ENCODE data around the gene ATP1A4. TPM values are rescaled to one million over a fixed set of nuclear protein-coding genes. Genes with fewer than 3 reads are reported as not detected.

ATP1A4 gene
- total and polyA plus RNA-seq, 9 of the 15 experiments (the other 6 are each of a cell fraction or from before 2014, with no cell fraction given), result 0.07 TPM; not detected in 8

GRCh38 chr1:160177667-160178066 is 26.3 kb downstream of the ATP1A4 start:
- CTCF ChIA-PET (ENCODE audit: low intra/inter-chr PET ratio), result no interaction called here
- Histone ChIP-seq H3K4me3 (no peak overlapping the region), H3K36me3 (ENCODE audit: control insufficient read depth, insufficient read depth, low read length) (no peaks in the 10 kb centered on the region), H3K4me2 (ENCODE audit: insufficient read depth, low read length) (no peak overlapping the region), H4K20me1 (replicated peaks; ENCODE audit: control insufficient read depth, insufficient read depth, low read length) (no peaks in the 10 kb centered on the region), H3K27me3 (ENCODE audit: control insufficient read depth in 2 of 2, insufficient read depth in 2 of 2, low read length in 2 of 2) (peaks cover 46 to 62% of the 10 kb centered on the region in 2 experiments), H3K9ac (ENCODE audit: insufficient read depth in 1 of 2, low read depth in 2 of 2, low read length in 2 of 2) (no peak overlapping the region), H2AFZ (ENCODE audit: low read depth, low read length) (no peak overlapping the region), H3K9me3 (replicated peaks; ENCODE audit: control insufficient read depth, insufficient read depth, low read depth, low read length) (no peaks in the 10 kb centered on the region), H3K4me1 (replicated peaks in 1 of 2; ENCODE audit: control insufficient read depth in 2 of 2, insufficient read depth in 2 of 2, low read length in 2 of 2) (no peaks in the 10 kb centered on the region), H3K79me2 (ENCODE audit: control insufficient read depth, insufficient read depth, low read length) (no peaks in the 10 kb centered on the region), H3K9me1 (ENCODE audit: control insufficient read depth, insufficient read depth, low read length) (no peaks in the 10 kb centered on the region), H3K27ac (ENCODE audit: extremely low read depth, low read depth, low read length) (no peak overlapping the region)
- FAIRE-seq (no peak), DNase-seq (ENCODE audit: extremely low read depth in 1 of 4, low spot score in 3 of 4) (no peak), ATAC-seq (peak; percentile 23; the same call in 1 of the 3 replicates)
- intact Hi-C loops (cut with micrococcal nuclease) (no loop called here), in situ Hi-C loops (cut with MboI) (no loop called here)
- BruUV-seq (replicated peaks), result no TSS peak
- POLR2A ChIA-PET, result no interaction called here
- WGBS (ENCODE audit: insufficient coverage, low coverage, missing lambda C conversion rate), result 13% methylated on average over 1 of the region's 1 CpG
- TF ChIP-seq YBX1 (IDR thresholded peaks at IDR 0.05) (no peak), BACH1 (tag; IDR thresholded peaks at IDR 0.05) (no peak), GATAD2A (IDR thresholded peaks at IDR 0.05) (no peak), CBFA2T2 (conservative IDR thresholded peaks at IDR 0.05) (no peak), MLX (CRISPR knock-in tag; conservative IDR thresholded peaks at IDR 0.05) (no peak), KHSRP (IDR thresholded peaks at IDR 0.05) (no peak), ZKSCAN8 (CRISPR knock-in tag; IDR thresholded peaks at IDR 0.05) (no peak), NR2C2 (CRISPR knock-in tag; IDR thresholded peaks at IDR 0.05) (no peak), NR2C2 (tag; IDR thresholded peaks at IDR 0.05) (no peak), RBM14 (IDR thresholded peaks at IDR 0.05; ENCODE audit: borderline replicate concordance, insufficient read depth, low read depth, low read length) (no peak), HOXB6 (CRISPR knock-in tag; IDR thresholded peaks at IDR 0.05; ENCODE audit: borderline replicate concordance) (no peak)
- TF ChIP-seq, protein P1, sequence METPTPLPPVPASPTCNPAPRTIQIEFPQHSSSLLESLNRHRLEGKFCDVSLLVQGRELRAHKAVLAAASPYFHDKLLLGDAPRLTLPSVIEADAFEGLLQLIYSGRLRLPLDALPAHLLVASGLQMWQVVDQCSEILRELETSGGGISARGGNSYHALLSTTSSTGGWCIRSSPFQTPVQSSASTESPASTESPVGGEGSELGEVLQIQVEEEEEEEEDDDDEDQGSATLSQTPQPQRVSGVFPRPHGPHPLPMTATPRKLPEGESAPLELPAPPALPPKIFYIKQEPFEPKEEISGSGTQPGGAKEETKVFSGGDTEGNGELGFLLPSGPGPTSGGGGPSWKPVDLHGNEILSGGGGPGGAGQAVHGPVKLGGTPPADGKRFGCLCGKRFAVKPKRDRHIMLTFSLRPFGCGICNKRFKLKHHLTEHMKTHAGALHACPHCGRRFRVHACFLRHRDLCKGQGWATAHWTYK (CRISPR knock-in tag; IDR thresholded peaks at IDR 0.05), result no peak

Measured in K562 (cell line).